ENCODE results near the gene MBNL1. TPM values are rescaled to one million over a fixed set of nuclear protein-coding genes. Genes with fewer than 3 reads are reported as not detected.

Gene MBNL1
- total RNA-seq, 1 donor from 2014 or later, result 178 TPM

DNA sequence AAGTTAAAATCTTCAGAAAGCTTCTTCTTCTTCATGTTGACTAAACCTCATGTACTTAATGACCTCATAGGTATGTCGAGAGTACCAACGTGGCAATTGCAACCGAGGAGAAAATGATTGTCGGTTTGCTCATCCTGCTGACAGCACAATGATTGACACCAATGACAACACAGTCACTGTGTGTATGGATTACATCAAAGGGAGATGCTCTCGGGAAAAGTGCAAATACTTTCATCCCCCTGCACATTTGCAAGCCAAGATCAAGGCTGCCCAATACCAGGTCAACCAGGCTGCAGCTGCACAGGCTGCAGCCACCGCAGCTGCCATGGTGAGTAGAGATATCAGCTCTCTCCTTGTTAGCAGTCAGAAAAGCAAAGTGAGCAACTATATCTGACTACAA is 176.5 kb downstream of the MBNL1 start:
- intact Hi-C loops (cut with DNase I), result loop anchor here (2.0 to 10.0 kb wide), 3 partner anchors 140 to 370 kb away; no protein-coding TSS in a partner anchor
- no peak for DNase-seq (ENCODE audit: low spot score)

DNA sequence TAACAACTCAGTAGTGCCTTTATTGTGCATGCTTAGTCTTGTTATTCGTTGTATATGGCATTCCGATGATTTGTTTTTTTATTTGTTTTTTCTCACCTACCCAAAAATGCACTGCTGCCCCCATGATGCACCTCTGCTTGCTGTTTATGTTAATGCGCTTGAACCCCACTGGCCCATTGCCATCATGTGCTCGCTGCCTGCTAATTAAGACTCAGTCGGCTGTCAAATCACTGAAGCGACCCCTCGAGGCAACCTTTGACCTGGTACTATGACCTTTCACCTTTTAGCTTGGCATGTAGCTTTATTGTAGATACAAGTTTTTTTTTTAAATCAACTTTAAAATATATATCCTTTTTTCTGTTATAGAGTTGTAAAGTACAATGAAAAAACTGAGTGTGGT is 177.8 kb downstream of the MBNL1 start:
- intact Hi-C loops (cut with DNase I), result loop anchor here (10.0 kb wide), 2 partner anchors 142 to 372 kb away; no protein-coding TSS in a partner anchor
- DNase-seq (ENCODE audit: low spot score), result no peak

DNA sequence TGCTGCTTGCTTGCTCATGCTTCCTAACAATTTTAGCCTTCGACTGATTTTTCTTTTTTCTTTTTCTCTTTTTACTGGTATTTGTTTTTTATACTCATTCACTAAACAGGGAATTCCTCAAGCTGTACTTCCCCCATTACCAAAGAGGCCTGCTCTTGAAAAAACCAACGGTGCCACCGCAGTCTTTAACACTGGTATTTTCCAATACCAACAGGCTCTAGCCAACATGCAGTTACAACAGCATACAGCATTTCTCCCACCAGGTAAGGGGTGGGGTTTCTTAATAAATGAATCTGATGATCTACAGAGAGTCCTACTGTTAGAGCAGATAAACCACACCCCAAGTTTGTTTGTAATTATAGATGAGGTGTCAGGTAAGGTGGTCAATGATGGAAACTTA is 178.8 kb downstream of the MBNL1 start:
- intact Hi-C loops (cut with DNase I), result loop anchor here (10.0 kb wide), 2 partner anchors 143 to 373 kb away; no protein-coding TSS in a partner anchor
- DNase-seq (ENCODE audit: low spot score), result no peak

DNA sequence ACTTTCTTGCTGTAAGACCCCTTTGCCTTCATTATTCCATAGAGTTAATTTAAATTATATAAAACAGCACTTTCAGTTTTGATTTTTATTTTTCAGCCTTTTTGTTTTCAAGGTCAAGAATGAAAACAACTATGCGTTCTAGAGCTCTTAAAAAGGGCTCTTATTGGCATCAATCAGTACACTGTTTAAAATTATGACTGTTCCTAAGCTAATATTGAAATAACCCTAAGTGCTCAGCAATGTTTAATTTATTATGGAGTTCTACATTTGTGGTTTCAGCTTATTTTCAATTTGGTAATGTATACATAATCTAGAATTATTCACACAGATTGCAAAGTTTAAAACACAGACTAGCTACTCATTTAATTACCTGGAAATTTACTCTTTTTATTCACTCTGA is 179.4 kb downstream of the MBNL1 start:
- DNase-seq (ENCODE audit: low spot score), result no peak
- intact Hi-C loops (cut with DNase I), result loop anchor here (10.0 kb wide), 2 partner anchors 143 to 373 kb away; no protein-coding TSS in a partner anchor

DNA sequence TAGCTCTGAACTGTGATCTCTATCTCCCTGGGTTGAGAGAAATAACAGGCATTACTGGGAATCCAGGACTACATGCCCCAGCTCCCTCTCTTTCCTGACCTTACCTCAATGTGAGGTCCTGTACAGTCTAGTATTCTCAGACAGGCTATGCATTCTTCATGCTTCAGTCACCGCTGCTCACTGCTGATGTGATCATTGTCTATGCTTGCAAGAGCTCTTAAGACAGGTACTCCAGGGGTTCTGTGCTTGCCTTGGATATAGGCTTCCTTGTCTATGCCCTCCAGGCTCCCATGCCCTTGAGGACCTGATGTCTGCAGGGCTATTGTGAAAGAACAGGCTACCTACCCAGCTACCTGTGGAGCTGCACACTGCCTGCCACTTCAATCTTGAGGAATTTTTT is 183.6 kb downstream of the MBNL1 start:
- intact Hi-C loops (cut with DNase I), result no loop called here
- no peak for DNase-seq (ENCODE audit: low spot score)

DNA sequence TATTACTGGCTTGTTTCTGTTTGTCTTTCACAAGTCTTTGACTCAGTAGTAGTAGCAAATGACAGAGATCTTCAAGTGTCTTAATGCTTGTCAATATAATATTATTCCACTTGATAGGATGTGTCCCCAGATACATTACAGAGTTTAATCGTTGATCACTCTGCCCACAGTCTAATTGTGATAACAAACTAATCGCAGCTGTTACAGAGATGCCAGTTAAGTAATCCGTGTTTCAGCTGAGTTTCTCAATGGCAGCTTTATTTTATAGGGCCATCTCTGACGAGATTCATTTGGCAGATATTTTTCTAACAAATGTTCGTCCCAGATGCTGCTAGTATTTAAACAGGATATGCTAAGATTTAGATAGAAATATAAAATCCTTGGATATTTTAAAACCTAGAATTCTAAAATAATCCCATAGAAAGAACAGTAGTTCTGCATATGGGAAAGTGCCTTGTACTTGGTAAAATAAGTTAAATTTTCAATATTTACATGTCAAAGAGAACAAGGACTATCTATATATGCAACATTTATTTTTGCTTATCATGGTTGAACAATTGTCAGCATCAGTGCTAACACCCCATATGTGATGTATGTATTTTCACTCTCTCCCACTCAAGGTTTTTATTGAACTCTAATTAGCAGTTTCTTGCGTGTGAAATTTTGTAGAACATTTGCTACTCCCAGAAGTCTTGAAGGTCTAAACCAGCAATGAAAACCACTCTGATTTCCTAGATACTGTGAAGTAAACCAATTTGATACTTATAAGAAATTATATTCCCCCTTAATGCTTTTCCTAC is 185.5 kb downstream of the MBNL1 start:
- DNase-seq (ENCODE audit: low spot score), result no peak
- intact Hi-C loops (cut with DNase I), result no loop called here

DNA sequence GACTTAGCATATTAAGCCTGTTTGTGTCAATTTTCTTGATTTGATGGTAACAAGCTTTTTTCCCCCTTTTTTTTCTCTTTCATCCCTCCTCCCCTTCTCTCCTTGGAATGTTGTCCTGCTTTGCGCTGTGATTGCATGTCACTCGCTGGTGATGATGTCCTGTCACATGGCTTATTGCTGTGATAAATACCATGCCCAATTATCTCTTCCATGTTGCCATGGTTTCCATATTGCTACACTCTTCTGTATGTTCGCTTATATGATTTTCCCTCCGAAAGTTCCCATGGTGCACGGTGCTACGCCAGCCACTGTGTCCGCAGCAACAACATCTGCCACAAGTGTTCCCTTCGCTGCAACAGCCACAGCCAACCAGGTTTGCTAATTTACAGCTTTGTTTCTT is 187.3 kb downstream of the MBNL1 start:
- no peak for DNase-seq (ENCODE audit: low spot score)
- intact Hi-C loops (cut with DNase I), result no loop called here

DNA sequence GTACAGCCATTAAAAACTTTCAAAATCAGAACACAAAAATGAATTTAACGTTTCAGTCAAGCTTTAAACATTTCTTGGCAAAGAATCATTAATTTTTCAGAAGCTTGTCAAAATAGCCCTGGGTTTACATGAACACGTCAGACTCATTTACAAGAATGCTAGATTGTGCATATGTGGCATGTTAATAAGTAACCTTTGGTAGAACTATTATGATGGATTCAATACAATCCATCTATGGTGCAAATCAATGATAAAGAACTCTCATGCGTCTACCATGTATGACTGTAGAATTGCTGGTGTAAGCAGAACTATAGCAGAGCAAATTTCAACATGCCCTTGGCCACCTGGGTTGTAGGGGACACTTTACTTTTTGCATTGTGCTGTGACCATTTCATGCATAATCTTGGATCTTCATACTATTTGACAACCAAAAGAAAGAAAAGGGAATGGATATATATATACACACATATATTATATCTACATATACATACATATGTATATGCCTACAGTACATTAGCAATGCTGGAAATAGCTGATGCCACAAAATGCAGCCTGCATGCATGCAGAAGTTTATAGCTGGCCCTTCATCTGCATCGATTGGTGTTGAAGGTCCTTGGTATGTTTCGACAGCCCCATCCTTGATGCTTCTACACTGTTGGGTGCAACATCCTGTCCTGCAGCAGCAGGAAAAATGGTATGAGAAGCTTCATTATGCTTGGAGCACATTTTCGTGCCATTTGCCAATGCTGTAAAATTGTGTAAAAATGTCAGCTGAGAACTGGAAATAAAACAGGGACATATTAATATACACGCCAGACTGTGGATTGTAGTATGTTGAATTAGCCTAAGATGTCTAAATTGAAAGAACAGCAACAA is 189.0 kb downstream of the MBNL1 start:
- intact Hi-C loops (cut with DNase I), result no loop called here
- DNase-seq (ENCODE audit: low spot score), result no peak

DNA sequence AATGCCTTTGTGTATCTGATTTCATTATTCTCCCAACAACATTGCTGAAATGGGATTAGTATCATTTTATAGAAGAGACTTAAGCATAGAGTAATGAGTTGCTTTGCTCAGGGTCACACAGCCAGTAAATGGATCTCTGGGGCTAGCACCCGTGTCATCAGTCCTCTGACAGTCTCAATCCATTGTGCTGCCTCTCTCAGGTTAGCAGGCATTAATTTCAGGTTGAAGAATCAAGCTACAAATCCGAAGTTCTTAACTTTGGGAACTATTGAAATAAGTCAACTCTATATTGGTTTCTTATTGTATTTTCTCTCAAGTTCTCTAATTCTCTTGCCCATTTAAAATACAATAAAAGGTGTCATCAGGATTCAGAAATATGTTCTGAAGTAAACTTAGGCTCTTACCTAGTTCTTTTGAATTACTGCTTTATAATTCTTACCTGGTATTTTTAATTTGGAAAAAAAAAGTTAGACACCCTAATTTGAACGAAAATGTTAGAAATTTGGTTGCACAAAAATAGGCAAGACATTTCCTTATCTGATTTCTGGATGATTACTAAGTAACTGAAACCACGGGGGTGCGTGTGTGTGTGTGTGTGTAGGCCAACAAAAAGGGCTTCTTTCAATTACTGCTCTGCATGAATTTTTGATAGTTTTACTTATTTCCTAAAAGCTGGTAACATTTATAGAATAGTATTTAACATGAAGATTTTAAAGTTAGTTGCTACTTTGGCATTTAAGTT is 189.8 kb downstream of the MBNL1 start:
- intact Hi-C loops (cut with DNase I), result no loop called here
- DNase-seq (ENCODE audit: low spot score), result no peak

DNA sequence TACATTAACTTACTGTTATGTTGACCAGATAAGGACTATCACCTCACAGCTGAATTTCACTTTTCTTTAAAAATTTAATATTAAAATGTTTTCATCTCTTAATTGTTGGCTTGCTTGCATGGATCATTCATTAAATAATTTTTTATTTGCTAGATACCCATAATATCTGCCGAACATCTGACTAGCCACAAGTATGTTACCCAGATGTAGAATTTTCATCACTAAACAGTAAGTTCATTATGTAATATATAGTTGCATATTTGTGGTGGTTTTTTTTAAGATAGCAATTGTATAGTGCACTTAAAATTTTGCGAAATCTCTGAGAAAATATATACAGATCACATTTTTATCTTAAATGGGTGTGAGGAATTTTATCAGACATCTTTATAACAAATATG is 190.4 kb downstream of the MBNL1 start:
- no peak for DNase-seq (ENCODE audit: low spot score)
- intact Hi-C loops (cut with DNase I), result no loop called here

DNA sequence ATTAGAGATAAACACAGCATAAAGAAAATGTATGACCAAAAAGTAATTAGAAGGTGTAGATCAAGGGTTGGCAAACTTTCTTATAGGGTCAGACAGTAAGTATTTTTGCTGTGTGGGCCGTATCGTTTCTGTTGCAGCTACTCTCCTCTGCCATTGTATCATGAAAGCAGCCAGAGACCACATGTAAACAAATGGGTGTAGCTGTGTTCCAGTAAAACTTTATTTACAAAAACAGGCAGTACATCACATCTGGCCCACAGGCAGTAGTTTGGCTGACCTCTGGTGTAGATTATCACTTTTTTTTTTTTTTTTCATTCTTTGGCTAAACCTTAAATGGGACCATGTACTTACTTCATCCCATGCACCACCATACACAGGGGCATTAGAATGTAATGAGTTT is 190.8 kb downstream of the MBNL1 start:
- DNase-seq (ENCODE audit: low spot score), result no peak
- intact Hi-C loops (cut with DNase I), result no loop called here

DNA sequence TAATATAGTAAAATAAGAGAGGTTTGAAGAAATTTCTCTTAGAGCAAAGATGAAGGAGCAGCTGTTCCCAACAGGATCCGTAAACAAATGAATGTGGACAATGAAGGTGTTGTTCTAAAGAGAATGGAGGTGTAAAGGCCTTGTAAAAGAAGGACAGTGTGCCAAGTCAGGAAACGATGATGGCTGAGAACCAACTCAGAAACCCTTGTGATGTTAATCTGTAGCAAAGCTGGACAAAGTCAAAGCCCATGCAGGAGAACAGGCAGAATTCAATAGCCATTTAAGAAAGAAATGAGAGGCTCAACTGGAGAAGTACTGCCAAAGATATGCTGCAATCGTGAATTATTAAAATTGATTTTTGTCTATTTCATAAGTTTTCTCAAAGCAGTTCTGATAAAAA is 192.2 kb downstream of the MBNL1 start:
- DNase-seq (ENCODE audit: low spot score), result no peak
- intact Hi-C loops (cut with DNase I), result no loop called here

DNA sequence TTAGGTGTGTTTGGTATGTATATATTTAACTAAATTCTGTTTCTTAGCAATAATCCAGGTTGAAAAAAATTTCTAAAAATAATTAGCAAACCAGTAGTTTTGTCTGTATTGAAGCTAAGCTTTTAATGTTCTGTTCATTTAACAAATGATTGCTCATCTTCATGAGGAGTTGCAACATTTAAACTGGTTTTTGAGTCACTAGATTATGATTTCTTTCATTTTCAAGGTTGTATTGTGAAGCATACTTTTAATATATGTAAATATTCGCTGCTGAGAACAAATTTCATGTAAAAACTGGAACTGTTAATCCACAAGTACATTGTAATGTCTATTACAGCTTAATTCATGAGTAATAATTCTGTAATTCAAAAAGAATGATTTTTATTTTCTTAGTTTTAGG is 192.7 kb downstream of the MBNL1 start:
- intact Hi-C loops (cut with DNase I), result no loop called here
- DNase-seq (ENCODE audit: low spot score), result no peak

DNA sequence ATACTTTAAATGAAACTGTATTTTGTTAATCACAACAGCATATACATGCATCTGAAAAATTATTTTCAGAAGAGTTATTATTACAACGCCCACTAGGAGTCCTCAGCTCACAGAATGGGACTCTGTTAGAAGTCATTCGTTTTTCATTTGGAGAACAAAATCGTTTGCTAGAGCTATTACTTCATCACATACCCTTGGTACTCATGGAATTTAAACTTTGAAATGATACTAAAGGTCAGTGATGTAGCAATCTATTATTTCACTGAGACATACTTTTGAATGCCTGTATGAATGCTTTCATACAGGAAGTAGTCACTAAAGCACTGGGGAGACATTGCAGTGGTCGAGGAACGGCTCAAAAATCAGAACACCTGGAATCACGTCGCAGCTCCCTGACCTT is 198.1 kb downstream of the MBNL1 start:
- no peak for DNase-seq (ENCODE audit: low spot score)
- intact Hi-C loops (cut with DNase I), result no loop called here

DNA sequence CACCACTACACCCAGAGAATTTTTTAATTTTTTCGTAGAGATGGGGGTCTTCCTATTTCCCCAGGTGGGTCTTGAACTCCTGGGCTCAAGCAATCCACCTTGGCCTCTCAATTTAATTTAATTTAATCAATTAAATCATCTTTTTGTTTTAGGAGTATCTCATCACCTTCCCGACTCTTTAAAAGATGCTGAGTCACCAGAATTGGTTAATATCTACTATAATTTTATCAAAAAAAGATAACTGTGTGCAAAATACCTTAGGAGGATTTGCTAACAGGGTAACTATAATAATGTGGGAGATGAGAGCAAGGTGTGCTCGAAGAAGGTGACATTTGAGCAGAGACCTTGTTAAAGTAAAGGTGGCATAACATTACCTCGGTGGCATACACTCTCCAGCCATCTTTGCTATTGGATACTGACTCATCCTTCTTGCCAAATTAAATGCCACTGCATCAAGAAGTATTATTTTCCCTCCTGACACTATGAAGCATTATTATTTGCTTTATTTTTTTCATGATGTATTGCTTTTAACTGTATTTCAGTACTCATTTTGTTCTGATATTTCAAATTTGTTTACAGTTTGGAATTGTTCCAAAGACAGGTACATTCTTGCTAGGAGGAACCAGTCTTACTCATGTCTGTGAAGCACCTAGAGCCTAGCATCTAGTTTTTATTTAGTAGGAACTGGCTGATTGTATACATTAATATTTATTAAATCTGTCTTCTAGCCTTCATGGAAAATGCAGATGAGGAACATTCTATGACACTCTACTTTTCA is 200.7 kb downstream of the MBNL1 start:
- no peak for DNase-seq (ENCODE audit: low spot score)
- intact Hi-C loops (cut with DNase I), result loop anchor here (5.0 to 10.0 kb wide), 2 partner anchors 53 to 395 kb away; no protein-coding TSS in a partner anchor

DNA sequence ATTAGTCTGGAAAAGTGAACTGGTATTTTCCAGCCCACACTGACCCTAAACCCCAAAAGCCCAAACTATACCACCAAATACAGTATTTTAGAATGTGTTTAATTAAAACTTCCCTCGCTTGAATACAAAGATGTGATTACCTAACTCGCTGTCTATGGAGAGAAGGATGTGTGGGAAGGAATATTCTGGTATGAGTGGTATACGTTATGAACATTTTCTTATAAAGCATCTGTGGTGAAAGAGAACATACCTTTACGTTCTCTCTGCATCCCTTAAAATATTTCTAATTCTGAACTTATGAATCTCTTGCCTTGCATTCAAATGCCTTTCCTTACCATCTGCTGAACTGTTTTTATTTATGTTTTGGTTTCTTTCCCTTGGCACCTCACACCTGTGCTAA is 201.4 kb downstream of the MBNL1 start:
- DNase-seq (ENCODE audit: low spot score), result no peak
- intact Hi-C loops (cut with DNase I), result loop anchor here (5.0 to 10.0 kb wide), 2 partner anchors 52 to 395 kb away; no protein-coding TSS in a partner anchor

DNA sequence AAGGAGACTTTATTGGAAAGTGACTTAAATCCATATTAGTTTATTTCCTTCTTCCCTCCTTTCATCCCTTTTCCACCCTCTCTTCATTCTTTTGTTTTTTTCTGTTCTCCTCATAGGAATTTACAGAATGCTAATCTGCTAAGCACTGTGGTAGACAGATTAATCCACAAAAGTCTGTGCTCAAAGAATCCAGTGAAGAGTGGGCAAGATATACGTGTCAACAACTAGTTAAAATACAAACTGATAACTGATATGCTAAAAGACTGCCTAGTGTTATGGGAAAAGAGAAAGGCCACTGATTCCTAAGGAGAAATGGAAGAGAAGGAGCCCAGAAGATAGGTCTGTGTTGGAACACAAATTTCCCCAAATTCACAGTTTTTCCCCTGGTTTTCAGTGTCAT is 202.2 kb downstream of the MBNL1 start:
- intact Hi-C loops (cut with DNase I), result loop anchor here (5.0 to 10.0 kb wide), 2 partner anchors 51 to 396 kb away; no protein-coding TSS in a partner anchor
- DNase-seq (ENCODE audit: low spot score), result no peak

DNA sequence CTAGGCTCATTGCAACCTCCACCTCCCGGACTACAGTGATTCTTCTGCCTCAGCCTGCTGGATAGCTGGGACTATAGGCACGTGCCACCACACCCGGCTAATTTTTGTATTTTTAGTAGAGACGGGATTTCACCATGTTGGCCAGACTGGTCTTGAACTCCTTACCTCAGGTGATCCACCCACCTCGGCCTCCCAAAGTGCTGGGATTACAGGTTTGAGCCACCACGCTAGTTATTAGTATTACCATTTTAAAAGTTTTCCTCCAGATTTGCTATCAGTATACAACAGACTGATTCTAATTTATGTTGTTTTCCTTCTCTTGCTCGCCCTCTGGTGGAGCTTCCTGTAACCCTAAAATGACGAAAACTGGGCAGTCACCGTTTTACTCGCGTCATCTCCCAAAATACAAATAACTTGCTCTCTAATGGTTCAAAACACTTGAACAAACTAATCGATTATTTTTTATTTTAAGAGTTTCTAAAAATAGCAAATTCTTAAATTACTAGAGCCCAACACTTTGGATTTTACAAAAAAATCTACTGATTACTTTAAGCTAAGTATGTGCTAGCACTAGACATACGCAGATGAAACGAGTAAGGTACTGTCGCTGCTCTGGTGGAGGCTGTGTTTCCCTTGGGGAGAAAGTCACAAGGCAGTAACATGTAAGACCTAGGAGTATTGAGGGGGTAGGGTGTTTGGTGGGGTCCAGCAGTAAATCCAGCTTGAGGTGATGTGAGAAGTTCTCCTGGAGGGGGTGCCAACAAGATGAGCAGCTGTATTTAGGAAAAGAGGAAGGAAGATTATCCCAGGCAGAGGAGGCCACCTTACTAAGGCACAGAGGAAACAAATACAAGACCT is 203.3 kb downstream of the MBNL1 start:
- intact Hi-C loops (cut with DNase I), result loop anchor here (5.0 to 10.0 kb wide), 2 partner anchors 50 to 397 kb away; no protein-coding TSS in a partner anchor
- no peak for DNase-seq (ENCODE audit: low spot score)

Measured in cardiac septum (tissue), 1 donor.